Glomerular visceral epithelial cell (primary cell): ENCODE results near the gene EPHA7.

Experiments used
- DNase-seq: peaks from one replicate; pipeline ENCODE4 v3.0.0-alpha.2; 2016; ENCODE audit errors: extremely low spot score

Gene EPHA7

DNA sequence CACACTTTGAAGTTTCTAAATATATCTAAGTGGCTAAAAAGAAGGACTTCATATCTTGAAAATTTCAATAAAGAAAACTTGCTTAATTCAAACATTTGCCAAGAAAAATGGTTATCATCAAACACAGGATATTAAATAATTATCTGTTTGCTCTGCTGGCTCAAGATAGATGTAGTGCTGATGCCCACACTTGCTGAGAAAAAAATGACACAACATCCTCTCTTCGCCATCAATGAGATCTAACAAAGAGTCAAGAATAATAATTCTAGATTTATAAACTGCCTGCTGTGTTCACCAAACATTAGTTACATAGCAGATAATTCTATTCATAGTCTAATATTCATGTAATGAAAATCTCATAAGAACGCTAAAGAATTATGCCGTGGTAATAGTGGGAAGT, 93.6 kb downstream of the EPHA7 start:
- DNase-seq = no peak

DNA sequence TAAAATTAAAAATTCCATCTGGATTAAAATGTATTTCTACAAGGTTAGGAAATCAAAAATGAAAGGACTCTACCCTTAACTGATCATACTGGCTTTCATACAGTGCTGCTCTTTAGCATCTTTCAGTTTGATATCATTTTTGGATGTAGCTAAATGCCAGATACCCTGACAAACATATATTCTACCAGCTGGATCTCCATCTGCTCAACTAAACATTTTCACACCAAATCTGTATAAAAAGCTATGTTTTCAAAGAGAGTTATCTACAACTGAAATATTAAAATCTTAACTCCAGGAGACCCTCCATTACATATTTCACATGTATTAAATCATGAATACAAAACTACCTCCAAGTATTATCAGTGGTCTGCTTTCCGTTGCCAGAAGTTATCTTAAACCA, 95.7 kb downstream of the EPHA7 start:
- DNase-seq = no peak

DNA sequence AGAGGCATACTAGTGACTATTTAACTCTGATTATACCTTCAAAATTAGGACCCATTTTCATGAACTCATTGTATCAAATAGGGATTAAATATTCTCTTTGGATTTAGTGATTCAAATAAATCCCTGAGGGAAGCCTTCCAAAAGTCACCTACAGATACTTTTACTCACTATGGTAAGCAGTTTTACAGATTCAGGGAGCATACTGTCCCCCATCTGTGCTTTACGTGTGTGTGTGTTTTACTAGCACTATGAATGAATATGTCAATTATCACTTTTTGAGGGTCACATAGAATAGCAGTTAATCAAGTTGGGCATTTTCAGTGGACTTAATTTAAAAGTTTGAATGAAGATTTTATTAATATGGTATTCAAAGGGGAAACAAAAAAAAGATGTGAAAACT, 96.7 kb downstream of the EPHA7 start:
- no peak for DNase-seq

DNA sequence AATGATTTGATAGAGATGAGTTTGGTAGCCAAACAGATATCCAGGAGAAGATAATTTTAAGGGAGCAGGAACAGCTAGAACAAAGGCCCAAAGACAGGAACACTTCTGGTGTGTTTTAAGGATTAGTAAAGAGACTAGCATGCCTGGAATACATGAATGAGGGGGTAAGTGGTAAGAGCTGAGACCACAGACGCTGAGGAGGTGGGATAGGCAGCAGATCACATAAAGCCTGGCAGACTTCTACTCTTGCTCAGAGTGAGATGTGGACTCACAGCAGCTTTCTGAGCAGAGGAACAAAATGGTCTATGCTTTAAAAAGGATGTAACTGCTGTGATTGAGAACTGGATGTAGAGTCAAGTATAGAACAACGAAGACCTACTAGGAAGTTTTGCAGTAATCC, 100.1 kb downstream of the EPHA7 start:
- no peak for DNase-seq

DNA sequence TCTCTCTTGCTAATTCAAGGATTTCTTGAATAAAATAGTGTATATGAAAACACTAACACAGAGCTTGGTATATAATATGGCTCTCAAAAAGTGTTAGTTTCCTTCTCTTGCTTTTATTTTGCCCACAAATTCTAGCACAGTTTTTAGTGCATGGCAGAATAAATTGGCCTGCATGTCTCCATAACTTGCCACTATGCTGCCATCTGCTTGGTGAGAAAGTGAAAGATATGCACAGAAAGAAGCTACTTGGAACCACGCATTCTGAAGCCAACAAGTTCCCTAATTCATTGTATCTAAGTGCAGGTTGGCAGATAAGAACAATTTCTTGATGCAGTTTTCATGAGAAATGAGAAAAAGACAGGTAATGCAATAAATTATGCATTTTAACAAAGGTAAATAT, 101.2 kb downstream of the EPHA7 start:
- DNase-seq = no peak

DNA sequence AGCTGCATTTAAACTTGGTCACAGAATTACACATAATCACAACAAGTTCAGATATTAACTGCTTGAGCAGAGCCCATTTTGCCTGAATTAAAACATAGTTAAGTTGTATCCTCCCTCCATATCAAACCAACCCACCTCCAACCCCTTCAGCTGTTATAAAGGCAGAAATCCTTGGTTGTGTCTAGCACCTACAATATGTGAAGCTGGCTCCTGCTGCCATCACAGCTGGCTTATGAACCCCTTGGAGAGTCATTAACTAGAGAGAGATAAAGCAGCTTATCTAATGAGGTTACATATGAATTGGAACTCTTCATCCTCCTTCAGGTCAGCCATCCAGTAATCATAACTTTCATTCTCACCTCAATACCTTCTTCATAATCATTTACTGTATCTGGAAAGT, 101.8 kb downstream of the EPHA7 start:
- no peak for DNase-seq

DNA sequence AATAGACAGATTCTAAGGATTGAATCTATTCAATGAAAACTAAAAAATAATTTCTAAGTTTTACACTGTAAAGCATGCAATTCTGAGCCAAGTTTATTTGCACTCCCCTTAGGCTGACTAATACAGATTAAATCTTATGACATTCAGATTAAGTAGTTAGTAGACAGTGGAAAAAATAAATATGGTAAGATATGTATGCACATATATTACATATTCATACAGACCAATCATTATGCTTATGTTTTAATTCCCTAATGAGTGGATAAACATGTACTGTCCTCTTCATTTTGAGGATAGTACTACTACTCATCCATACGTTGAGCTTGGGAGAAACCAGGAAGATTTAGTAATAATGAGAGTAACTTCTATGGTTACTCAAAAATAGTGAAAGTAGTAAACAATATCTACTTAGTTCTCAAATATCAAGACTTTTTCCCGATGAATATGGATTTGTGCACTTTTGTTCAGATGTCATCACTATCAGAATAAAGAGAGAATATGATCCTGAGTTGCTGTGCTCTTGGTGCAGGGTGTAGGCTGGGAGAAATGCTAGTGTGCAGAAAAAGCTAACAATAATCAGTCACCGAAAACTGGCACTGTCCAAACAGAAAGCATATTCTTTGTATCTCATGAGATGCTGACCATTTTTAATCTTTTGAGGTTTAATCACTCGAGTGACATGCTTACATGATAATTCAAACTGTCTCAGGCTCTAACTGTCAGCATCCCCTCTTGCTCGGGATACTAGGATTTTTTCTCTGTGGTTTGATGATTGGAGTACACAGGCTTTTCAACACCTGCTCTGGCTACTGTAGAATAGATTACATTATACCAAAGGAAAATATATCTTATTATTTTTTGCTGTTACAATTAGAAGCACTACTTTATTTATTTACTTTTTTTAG, 111.6 kb downstream of the EPHA7 start:
- no peak for DNase-seq

DNA sequence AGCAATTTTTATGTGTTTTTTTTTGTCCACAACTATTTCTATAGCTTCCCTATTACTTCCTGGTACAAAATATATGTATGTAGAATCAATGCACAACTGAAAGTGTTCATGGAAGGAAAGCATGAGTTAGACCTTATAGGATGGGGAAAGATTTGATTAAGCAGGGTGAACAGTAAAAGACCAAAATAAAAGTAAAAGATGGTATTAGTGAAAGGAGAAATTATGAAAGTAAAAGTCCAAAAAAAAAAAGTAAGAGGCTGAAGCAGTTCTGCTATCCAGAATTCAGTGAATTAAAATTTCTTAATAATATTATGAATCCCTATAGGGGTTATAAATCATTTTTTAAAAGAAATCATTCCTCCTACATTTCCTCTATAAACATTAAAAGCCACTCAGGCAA, 114.3 kb downstream of the EPHA7 start:
- no peak for DNase-seq

DNA sequence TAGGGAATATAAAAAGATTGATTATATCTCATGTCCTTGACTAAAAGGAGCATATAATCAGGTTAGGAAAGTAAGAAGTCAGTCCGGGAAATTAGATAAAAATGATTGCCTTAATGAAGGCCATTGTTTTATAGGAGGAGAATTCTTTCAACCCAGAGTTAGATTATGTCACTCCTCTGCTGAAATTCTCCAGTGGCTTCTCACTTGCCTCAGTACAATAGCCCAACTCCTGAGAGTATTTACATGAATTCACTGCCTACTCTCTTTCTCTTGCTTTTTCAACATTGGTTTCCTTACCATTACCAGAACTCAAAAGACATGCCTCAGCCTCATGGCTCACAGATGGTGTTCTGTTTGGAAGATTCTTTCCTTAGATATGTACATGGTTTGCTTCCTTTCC, 114.9 kb downstream of the EPHA7 start:
- DNase-seq = no peak

DNA sequence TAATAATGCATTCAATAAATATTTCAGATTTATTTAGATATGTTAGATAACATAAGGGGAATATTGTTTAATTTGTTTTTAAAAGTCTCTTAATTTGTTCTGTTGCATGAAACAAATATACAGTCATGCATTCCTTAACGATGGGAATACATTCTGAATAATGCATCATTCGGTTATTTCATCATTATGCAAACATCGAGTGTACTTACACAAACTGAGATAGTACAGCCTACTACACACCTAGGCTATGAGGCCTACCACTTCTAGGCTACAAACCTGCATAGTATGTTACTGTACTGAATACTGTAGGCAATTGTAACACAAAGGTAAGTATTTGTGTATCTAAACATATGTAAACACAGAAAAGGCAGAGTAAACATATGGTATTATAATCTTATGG, 118.7 kb downstream of the EPHA7 start:
- DNase-seq = no peak

DNA sequence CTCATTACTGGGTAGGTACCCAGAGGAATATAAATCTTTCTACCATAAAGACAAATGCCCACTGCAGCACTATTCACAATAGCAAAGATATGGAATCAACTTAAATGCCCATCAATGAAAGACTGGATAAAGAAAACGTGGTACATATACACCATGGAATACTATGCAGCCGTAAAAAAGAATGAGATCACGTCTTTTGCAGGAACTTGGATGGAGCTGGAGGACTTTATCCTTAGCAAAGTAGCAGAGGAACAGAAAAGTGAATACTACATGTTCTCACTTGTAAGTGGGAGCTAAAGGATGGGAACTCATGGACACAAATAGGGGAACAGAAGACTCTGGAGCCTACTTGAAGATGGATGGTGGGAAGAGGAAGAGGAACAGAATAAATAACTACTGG, 119.7 kb downstream of the EPHA7 start:
- no peak for DNase-seq

DNA sequence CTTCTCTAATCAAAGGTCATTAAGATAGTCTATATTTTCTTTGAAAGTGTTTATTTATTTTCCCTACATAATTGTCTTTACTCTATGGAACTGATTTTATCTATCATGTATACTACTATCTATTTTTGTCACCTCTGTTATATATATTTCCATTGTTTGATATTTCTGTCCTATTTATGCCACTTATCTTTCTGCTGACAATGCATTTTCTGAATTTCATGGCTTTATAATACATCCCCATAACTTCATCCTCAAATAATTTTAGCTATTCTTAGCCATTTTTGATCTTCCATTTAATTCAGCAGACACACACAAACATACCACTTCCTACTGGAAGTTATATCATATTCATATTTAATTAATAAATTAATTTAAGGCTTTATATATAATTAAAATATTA, 123.7 kb downstream of the EPHA7 start:
- no peak for DNase-seq

DNA sequence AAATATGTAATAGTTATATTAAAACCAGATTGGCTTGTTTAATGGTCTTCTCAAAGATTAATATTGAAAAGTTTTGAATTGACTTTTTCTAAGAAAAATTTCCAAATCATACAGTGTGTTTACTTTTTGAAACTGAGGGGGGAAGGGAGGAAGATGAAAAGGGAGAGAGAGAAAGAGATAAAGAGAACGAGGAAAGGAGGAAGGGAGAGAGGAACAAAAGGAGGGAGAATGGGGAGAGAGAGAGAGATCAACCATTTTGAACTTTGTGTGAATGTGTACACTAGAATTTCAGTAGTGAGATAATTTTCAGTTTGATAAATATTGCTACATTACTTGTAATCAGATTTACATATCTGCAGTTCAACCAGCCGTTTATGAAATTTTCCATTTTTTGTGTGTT, 124.5 kb downstream of the EPHA7 start:
- DNase-seq = no peak

DNA sequence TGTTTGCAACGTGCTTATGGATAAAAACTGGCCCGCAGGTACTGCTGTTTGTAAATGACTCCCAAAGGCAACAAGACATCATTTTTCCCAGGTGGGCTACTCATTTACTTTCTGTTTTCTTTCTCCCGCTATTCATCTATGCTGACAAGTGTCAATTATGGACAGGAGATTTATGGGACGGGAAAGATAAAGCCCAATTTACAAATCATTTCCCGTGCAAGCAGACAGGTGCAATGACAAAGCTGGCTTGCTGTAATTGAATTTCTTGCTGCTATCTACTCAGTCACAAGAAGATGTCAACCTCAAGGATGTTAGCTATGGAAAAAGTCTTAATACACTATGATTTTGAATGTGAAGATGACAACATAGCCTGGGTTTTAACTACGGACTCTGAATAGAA, 125.5 kb downstream of the EPHA7 start:
- no peak for DNase-seq

DNA sequence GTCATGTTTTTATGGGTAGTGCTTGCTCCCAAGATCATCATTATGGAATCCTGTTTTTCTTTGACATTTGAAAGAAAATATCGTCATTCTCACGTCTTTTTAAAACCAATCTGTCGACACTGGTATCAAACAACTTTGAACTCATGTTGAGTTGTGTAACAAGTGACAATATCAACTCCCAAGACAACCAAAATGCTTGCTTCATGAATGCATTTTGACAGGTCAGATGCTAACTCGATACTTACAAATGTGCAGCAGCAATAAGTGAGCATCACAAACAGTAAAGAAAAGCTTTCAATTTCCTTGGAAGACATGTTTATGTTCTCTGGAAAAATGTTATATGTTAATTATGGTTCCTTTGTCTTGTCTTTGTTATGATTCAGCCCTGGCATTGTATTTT, 125.9 kb downstream of the EPHA7 start:
- DNase-seq = no peak

DNA sequence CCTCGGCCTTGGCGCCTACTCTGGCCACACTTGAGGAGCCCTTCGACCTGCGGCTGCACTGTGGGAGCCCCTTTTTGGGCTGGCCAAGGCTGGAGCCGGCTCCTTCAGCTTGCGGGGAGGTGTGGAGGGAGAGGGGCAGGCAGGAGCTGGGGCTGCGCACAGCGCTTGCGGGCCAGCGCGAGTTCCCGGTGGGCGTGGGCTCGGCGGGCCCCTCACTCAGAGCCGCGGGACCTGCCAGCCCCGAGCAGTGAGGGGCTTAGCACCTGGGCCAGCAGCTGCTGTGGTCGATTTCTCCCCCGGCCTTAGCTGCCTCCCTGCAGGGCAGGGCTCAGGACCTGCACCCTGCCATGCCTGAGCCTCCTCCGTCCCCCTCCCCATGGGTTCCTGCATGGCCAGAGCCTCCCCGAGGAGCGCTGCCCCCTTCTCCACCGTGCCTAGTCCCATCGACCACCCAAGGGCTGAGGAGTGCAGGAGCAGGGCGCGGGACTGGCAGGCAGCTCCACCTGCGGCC, 136.8 kb downstream of the EPHA7 start:
- DNase-seq = no peak

DNA sequence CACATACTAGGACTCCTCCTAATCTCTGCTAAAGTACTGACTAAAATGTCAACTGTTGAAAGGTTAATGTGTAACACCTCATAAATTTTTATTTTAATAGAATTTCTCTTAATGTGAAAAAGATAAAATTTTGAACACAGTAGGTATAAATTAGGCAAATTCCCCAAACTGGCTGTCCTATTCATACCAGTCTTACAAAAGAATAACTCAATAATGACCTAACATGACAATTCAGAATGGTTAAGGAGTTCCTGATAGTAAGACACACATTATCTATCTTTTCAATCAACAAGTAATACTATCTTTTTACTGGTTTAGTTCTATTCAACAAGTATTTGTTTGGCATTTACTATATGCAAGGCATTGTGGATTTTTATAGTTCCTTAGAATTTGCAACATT, 141.1 kb downstream of the EPHA7 start:
- DNase-seq = no peak

DNA sequence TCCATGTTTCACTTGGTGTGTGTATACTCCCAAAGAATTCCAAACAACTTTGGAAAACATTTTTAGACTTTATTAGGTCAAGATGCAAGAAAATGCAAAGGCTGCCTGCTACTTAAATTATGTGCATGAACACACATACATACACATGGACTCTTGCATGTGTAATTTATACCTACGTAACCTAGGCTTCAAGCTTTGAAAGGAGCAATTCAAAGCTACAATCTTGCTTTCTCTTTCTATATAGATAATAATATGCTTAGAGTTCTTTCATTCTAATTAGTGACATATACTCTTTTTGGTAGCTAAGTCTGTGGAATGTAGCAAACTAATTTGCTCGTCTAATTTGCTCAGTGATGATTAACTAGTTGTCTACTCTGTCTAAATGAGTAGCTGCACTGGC, 146.5 kb downstream of the EPHA7 start:
- DNase-seq = no peak

DNA sequence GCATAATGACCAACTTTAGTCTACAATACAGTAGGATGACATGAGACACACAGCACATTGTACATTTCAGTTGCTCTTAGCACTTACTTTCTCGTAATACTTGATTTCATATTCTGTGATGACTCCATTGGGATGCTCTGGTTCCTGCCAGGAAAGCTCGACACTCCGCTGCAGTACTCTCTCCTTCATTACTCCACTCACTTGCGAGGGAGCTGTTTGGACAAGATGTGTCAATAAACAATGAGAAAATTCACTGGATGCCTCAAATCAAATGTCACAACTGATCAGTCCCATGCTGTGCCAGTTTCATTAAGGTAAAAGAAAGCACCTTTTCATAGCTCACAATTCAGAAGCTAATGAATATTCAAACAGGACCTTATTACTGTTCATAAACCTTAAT, 147.1 kb downstream of the EPHA7 start:
- no peak for DNase-seq

DNA sequence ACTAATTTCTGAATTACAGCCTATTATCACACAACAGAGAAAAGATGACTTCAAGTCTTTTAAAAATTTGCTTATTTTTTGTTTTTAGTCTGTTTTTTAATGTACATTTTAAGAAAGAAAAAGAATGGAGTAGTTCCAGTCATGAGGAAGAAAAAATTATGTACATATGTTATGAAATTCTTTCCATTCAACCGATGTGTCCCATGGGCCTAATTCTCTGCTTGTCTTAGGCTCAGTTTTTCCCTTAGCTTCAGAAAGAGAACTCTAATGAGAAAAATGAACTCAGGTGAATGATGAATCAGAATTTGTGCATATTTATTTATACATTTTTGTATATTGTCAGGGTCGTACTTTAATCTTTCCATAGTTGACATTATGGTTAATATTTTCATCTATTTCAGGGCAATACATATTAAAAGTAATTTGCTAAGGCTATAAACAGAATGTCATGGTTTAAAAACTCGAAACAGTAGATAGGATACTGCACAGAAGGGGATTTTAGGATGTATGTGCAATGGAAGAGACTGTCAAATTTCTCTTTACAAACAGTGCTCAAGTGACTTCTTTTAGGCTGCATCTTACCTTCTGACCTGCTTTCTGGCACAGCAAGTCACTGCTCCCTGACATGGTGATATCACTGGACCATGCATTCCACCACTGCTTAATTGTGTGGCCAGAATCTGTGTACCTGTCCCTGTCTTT, 153.1 kb downstream of the EPHA7 start:
- no peak for DNase-seq

DNA sequence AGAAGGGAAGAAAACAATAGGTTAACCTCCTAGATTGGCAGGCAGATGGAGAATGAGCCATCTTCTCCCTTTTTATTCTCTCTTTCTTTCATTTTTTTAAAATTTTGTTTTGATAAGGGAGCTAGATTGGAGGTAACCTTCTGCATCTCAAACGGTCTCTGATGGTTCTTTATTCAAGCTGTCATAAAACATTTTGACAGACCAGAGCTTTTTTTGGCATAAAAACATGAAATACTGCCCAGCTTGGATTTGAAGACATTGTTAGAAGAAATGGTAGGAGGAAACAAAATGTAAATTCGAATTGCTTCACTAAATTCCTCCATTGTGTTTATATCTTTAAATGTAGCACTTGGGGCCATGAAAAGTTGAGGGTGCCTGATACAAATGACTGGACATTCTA, 158.5 kb downstream of the EPHA7 start:
- DNase-seq = no peak

DNA sequence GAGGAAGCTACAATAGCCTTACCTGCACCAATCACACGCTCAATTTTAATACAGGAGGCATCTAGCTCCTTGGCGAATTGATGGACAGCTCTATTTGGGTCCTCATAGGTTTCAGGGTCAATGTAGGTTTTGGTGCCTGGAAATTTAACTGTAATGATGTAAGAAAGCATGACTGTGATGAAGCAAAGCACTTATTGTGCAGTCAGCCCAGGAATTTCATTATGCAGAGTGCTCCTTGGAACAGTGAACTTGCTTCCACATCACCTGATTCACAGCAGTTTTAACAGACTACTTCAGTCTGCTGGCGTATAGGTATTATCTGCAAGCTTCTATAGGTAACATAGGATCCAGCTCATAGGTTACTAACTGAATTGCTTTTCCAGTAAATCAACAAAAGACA, 160.0 kb downstream of the EPHA7 start:
- DNase-seq = no peak

DNA sequence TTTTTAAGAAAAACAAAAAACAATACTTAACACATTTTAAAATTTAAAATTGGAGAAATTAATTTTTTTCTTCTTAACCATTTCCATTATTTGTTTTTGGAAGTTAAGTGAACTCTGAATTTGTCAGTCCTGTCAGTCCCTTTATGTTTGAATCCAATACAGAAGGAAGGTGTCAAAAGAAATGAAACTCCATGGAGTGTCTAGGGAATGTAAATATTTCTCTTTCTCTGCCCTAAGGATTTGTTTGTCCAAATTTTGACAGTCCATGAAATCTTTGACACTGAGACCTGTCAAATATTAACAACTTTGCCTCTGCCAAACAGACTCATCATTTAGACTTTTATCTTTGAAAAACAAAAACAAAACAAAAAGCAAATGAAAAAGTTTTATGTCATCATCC, 166.4 kb downstream of the EPHA7 start:
- DNase-seq = no peak
